ENCODE data around the gene TTBK2. TPM values are rescaled to one million over a fixed set of nuclear protein-coding genes. Genes with fewer than 3 reads are reported as not detected.

The TTBK2 gene
- total RNA-seq, 1 donor from 2014 or later = 20.1 TPM

DNA sequence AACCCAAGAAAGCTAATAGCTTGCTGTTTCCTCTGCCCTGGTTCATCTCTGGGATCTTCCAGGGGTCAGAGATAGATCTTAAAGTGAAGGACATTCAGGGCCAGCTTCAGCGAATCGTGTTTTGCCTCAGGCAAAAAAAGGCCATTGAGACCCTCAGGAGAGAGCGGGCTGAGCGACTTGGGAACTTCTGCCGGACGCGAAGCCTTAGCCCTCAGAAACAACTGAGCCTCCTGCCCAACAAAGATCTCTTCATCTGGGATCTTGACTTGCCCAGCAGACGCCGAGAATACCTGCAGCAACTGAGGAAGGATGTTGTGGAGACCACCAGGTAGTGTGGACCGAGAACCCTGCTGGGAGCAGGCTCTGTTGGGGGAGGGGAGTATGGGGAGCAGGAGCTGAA, 226.2 kb downstream of the TTBK2 start:
- Histone ChIP-seq H3K27me3 (ENCODE audit: control insufficient read depth, insufficient read depth, low read length) (no peaks in the 10 kb centered on the region), H3K4me3 (ENCODE audit: low read depth, low read length) (no peak overlapping the region), H3K36me3 (ENCODE audit: control insufficient read depth, insufficient read depth, low read length) (no peaks in the 10 kb centered on the region)
- TF ChIP-seq, protein P1, sequence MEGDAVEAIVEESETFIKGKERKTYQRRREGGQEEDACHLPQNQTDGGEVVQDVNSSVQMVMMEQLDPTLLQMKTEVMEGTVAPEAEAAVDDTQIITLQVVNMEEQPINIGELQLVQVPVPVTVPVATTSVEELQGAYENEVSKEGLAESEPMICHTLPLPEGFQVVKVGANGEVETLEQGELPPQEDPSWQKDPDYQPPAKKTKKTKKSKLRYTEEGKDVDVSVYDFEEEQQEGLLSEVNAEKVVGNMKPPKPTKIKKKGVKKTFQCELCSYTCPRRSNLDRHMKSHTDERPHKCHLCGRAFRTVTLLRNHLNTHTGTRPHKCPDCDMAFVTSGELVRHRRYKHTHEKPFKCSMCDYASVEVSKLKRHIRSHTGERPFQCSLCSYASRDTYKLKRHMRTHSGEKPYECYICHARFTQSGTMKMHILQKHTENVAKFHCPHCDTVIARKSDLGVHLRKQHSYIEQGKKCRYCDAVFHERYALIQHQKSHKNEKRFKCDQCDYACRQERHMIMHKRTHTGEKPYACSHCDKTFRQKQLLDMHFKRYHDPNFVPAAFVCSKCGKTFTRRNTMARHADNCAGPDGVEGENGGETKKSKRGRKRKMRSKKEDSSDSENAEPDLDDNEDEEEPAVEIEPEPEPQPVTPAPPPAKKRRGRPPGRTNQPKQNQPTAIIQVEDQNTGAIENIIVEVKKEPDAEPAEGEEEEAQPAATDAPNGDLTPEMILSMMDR (IDR thresholded peaks at IDR 0.05; ENCODE audit: insufficient read depth, low read length, poor library complexity, severe bottlenecking) = no peak
- DNase-seq (ENCODE audit: low read depth) = no peak

DNA sequence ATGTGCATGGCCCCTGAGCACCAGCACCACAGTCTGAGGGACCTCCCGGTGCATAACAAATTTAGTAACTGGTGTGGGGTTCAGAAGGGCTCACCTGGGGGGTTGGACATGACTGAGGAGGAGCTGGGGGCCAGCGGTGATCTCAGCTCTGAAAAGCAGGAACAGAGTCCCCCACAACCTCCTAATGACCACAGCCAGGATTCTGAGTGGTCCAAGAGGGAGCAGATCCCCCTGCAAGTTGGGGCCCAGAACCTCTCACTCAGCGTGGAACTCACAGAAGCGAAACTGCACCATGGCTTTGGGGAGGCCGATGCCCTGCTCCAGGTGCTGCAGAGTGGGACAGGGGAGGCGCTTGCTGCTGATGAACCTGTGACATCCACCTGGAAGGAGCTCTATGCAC, 226.6 kb downstream of the TTBK2 start:
- TF ChIP-seq, protein P1 (IDR thresholded peaks at IDR 0.05; ENCODE audit: insufficient read depth, low read length, poor library complexity, severe bottlenecking) = no peak
- Histone ChIP-seq H3K4me3 (ENCODE audit: low read depth, low read length) (no peak overlapping the region), H3K27me3 (ENCODE audit: control insufficient read depth, insufficient read depth, low read length) (no peaks in the 10 kb centered on the region), H3K36me3 (ENCODE audit: control insufficient read depth, insufficient read depth, low read length) (no peaks in the 10 kb centered on the region)
- DNase-seq (ENCODE audit: low read depth) = no peak

DNA sequence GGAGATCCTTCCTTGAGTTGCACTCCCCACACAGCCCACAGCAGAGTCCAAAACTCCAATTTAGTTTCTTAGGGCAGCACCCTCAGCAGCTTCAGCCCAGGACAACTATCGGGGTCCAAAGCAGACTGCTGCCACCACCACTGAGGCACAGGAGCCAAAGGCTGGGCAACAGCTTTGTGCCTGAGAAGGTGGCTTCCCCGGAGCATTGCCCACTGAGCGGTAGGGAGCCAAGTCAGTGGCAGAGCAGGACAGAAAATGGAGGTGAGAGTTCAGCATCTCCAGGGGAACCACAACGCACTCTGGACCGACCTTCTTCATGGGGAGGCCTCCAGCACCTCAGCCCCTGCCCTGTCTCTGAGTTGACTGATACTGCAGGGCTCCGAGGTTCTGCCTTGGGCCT, 227.1 kb downstream of the TTBK2 start:
- DNase-seq (ENCODE audit: low read depth) = no peak
- H3K36me3 ChIP-seq (ENCODE audit: control insufficient read depth, insufficient read depth, low read length) = no peaks in the 10 kb centered on the region
- TF ChIP-seq, protein P1 (IDR thresholded peaks at IDR 0.05; ENCODE audit: insufficient read depth, low read length, poor library complexity, severe bottlenecking) = no peak

DNA sequence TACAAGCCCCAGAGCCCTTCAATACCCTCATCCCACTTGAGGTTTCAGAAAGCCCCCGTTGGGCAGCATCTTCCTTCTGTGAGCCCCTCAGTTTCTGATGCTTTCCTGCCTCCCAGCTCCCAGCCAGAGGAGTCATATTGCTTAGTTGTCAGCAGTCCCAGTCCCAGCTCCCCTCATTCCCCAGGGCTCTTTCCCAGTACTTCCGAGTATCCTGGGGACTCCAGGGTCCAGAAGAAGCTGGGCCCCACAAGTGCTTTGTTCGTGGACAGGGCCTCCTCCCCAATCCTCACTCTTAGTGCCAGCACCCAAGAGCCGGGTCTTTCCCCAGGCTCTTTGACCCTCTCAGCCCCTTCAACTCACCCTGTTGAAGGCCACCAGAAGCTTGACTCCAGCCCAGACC, 227.6 kb downstream of the TTBK2 start:
- DNase-seq (ENCODE audit: low read depth) = no peak
- TF ChIP-seq, protein P1 (IDR thresholded peaks at IDR 0.05; ENCODE audit: insufficient read depth, low read length, poor library complexity, severe bottlenecking) = no peak
- Histone ChIP-seq H3K36me3 (ENCODE audit: control insufficient read depth, insufficient read depth, low read length) (no peaks in the 10 kb centered on the region), H3K4me3 (ENCODE audit: low read depth, low read length) (no peak overlapping the region), H3K27me3 (ENCODE audit: control insufficient read depth, insufficient read depth, low read length) (no peaks in the 10 kb centered on the region)

More for the DNA sequence above, 227.1 kb downstream of the TTBK2 start:
- H3K4me3 ChIP-seq (ENCODE audit: low read depth, low read length) = no peak overlapping the region
- H3K27me3 ChIP-seq (ENCODE audit: control insufficient read depth, insufficient read depth, low read length) = no peaks in the 10 kb centered on the region

DNA sequence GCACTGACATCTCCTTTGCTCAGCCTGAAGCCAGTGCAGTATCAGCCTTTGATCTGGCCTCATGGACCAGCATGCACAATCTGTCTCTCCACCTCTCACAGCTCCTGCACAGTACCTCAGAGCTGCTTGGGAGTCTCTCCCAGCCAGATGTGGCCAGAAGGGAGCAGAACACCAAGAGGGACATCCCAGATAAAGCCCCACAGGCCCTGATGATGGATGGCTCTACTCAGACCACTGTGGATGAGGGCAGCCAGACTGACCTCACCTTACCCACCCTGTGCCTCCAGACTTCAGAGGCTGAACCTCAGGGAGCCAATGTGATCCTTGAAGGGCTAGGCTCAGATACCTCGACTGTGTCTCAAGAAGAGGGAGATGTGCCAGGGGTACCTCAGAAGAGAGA, 228.0 kb downstream of the TTBK2 start:
- TF ChIP-seq, protein P1 (IDR thresholded peaks at IDR 0.05; ENCODE audit: insufficient read depth, low read length, poor library complexity, severe bottlenecking) = no peak
- no peak for DNase-seq (ENCODE audit: low read depth)

DNA sequence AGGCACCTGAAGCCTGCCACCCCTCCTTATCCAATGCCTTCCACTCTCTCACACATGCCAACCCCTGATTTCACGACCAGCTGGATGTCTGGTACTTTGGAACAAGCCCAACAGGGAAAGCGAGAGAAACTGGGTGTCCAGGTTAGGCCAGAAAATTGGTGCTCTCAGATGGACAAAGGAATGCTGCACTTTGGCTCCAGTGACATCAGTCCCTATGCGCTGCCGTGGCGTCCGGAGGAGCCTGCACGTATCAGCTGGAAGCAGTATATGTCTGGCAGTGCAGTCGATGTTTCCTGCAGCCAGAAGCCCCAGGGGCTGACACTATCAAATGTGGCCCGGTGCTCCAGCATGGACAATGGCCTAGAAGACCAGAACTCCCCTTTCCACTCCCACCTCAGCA, 228.8 kb downstream of the TTBK2 start:
- TF ChIP-seq, protein P1 (IDR thresholded peaks at IDR 0.05; ENCODE audit: insufficient read depth, low read length, poor library complexity, severe bottlenecking) = no peak
- Histone ChIP-seq H3K4me3 (ENCODE audit: low read depth, low read length) (no peak overlapping the region), H3K27me3 (ENCODE audit: control insufficient read depth, insufficient read depth, low read length) (no peaks in the 10 kb centered on the region), H3K36me3 (ENCODE audit: control insufficient read depth, insufficient read depth, low read length) (peaks cover 1% of the 10 kb centered on the region)
- no peak for DNase-seq (ENCODE audit: low read depth)

More for the DNA sequence above, 228.0 kb downstream of the TTBK2 start:
- Histone ChIP-seq H3K4me3 (ENCODE audit: low read depth, low read length) (no peak overlapping the region), H3K27me3 (ENCODE audit: control insufficient read depth, insufficient read depth, low read length) (no peaks in the 10 kb centered on the region), H3K36me3 (ENCODE audit: control insufficient read depth, insufficient read depth, low read length) (peaks cover 1% of the 10 kb centered on the region)
